Measurements from ENCODE around the gene COL25A1. TPM values are rescaled to one million over a fixed set of nuclear protein-coding genes. Genes with fewer than 3 reads are reported as not detected.

The COL25A1 gene
- total RNA-seq, 1 donor from 2014 or later = 3.9 TPM

- Mint-ChIP-seq H3K4me1 (ENCODE audit: low read depth) (peaks cover 12% of the 10 kb centered on the region), H3K9me3 (ENCODE audit: low read depth) (no peaks in the 10 kb centered on the region), H3K36me3 (ENCODE audit: insufficient read depth) (no peaks in the 10 kb centered on the region), H3K4me3 (ENCODE audit: low read depth) (no peak overlapping the region), H3K27ac (no peak overlapping the region), H3K27me3 (peaks cover 14% of the 10 kb centered on the region)
- TF ChIP-seq, protein P1, sequence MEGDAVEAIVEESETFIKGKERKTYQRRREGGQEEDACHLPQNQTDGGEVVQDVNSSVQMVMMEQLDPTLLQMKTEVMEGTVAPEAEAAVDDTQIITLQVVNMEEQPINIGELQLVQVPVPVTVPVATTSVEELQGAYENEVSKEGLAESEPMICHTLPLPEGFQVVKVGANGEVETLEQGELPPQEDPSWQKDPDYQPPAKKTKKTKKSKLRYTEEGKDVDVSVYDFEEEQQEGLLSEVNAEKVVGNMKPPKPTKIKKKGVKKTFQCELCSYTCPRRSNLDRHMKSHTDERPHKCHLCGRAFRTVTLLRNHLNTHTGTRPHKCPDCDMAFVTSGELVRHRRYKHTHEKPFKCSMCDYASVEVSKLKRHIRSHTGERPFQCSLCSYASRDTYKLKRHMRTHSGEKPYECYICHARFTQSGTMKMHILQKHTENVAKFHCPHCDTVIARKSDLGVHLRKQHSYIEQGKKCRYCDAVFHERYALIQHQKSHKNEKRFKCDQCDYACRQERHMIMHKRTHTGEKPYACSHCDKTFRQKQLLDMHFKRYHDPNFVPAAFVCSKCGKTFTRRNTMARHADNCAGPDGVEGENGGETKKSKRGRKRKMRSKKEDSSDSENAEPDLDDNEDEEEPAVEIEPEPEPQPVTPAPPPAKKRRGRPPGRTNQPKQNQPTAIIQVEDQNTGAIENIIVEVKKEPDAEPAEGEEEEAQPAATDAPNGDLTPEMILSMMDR (IDR thresholded peaks at IDR 0.05; ENCODE audit: unreplicated experiment) = no peak
- DNase-seq (ENCODE audit: low spot score, unreplicated experiment) = no peak
Measured at GRCh38 chr4:109179061-109179460, 123.4 kb downstream of the COL25A1 start.

- no peaks in the 10 kb centered on the region for H3K36me3 Mint-ChIP-seq (ENCODE audit: insufficient read depth)
- no peak overlapping the region for H3K27ac Mint-ChIP-seq
- TF ChIP-seq, protein P1 (IDR thresholded peaks at IDR 0.05; ENCODE audit: unreplicated experiment) = no peak
- H3K9me3 Mint-ChIP-seq (ENCODE audit: low read depth) = no peaks in the 10 kb centered on the region
- H3K27me3 Mint-ChIP-seq = peaks cover 14% of the 10 kb centered on the region
- no peak for DNase-seq (ENCODE audit: low spot score, unreplicated experiment)
- H3K4me3 Mint-ChIP-seq (ENCODE audit: low read depth) = no peak overlapping the region
- H3K4me1 Mint-ChIP-seq (ENCODE audit: low read depth) = peaks cover 11% of the 10 kb centered on the region
Measured at GRCh38 chr4:109177096-109177810, 125.2 kb downstream of the COL25A1 start.

- H3K36me3 Mint-ChIP-seq (ENCODE audit: insufficient read depth) = no peaks in the 10 kb centered on the region
- H3K4me3 Mint-ChIP-seq (ENCODE audit: low read depth) = no peak overlapping the region
- peaks cover 10% of the 10 kb centered on the region for H3K4me1 Mint-ChIP-seq (ENCODE audit: low read depth)
- DNase-seq (ENCODE audit: low spot score, unreplicated experiment) = no peak
- H3K9me3 Mint-ChIP-seq (ENCODE audit: low read depth) = no peaks in the 10 kb centered on the region
- TF ChIP-seq, protein P1 (IDR thresholded peaks at IDR 0.05; ENCODE audit: unreplicated experiment) = no peak
- no peak overlapping the region for H3K27ac Mint-ChIP-seq
- H3K27me3 Mint-ChIP-seq = peaks cover 22% of the 10 kb centered on the region
Measured at GRCh38 chr4:109174224-109174953, 128.1 kb downstream of the COL25A1 start.

GRCh38 chr4:109172301-109172700 is 130.2 kb downstream of the COL25A1 start:
- TF ChIP-seq, protein P1 (IDR thresholded peaks at IDR 0.05; ENCODE audit: unreplicated experiment) = no peak
- DNase-seq (ENCODE audit: low spot score, unreplicated experiment) = no peak
- Mint-ChIP-seq H3K27ac (no peak overlapping the region), H3K27me3 (peaks cover 28% of the 10 kb centered on the region), H3K4me1 (ENCODE audit: low read depth) (peaks cover 10% of the 10 kb centered on the region), H3K36me3 (ENCODE audit: insufficient read depth) (no peaks in the 10 kb centered on the region), H3K9me3 (ENCODE audit: low read depth) (no peaks in the 10 kb centered on the region), H3K4me3 (ENCODE audit: low read depth) (no peak overlapping the region)

DNA sequence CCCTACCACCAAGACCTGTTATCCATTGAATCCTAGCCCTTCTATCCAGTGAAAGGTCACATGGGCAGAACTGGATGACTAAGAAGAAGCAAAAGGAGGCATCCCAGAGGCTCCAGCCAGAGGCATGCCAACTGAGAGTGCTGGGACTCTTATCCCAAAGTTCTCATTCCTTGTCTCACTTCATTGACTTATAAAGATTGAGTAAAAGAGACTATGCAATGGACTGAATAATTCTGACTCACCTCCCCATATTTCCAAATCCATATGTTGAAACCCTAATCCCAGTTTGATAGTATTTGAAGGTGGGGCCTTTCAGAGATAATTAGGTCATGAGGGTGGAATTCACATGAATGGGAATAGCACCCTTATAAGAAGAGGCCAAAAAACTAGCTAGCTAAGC is 131.4 kb downstream of the COL25A1 start:
- no peak for DNase-seq (ENCODE audit: low spot score, unreplicated experiment)
- Mint-ChIP-seq H3K4me3 (ENCODE audit: low read depth) (no peak overlapping the region), H3K4me1 (ENCODE audit: low read depth) (peaks cover 10% of the 10 kb centered on the region), H3K27ac (no peak overlapping the region), H3K36me3 (ENCODE audit: insufficient read depth) (no peaks in the 10 kb centered on the region), H3K9me3 (ENCODE audit: low read depth) (no peaks in the 10 kb centered on the region), H3K27me3 (peaks cover 25% of the 10 kb centered on the region)
- TF ChIP-seq, protein P1 (IDR thresholded peaks at IDR 0.05; ENCODE audit: unreplicated experiment) = no peak
